ENCODE results near the gene PIGP. TPM values are rescaled to one million over a fixed set of nuclear protein-coding genes. Genes with fewer than 3 reads are reported as not detected.
"Not testable (repeated sequence)": the region's sequence is repeated elsewhere in the genome, so short reads cannot be mapped to it uniquely, and the experiment has no call there.

The PIGP gene
- total RNA-seq, 3 donors from 2014 or later = 14.7 to 29.6 (median 25.5) TPM

- H3K4me3 ChIP-seq = no peak overlapping the region
- TF ChIP-seq POLR2AphosphoS5 (IDR thresholded peaks at IDR 0.05) (no peak), CTCF (IDR thresholded peaks at IDR 0.05) (no peak), POLR2A (IDR thresholded peaks at IDR 0.05) (no peak)
- H3K27me3 ChIP-seq = no peaks in the 10 kb centered on the region
- DNase-seq (ENCODE audit: low spot score in 2 of 2) = no peak
- H3K9me3 ChIP-seq = no peaks in the 10 kb centered on the region
- H3K4me1 ChIP-seq = no peaks in the 10 kb centered on the region
- no peaks in the 10 kb centered on the region for H3K36me3 ChIP-seq
- intact Hi-C loops (cut with DNase I; ENCODE audit: low total_unique reads) = no loop called here
- H3K27ac ChIP-seq = no peak overlapping the region
These were observed 17.5 kb downstream of the PIGP start for GRCh38 chr21:37055271-37055855.

- H3K36me3 ChIP-seq; DNase-seq (ENCODE audit: low spot score in 2 of 2); H3K4me3 ChIP-seq; H3K27ac ChIP-seq; H3K4me1 ChIP-seq; intact Hi-C loops (cut with DNase I; ENCODE audit: low total_unique reads); H3K27me3 ChIP-seq; H3K9me3 ChIP-seq: not testable (repeated sequence)
These were observed 23.1 kb downstream of the PIGP start for GRCh38 chr21:37049741-37050140.

- intact Hi-C loops (cut with DNase I; ENCODE audit: low total_unique reads) = no loop called here
These were observed 25.8 kb downstream of the PIGP start for GRCh38 chr21:37047079-37047478.

GRCh38 chr21:37045556-37045955 lies 27.3 kb downstream of the PIGP start:
- no peaks in the 10 kb centered on the region for H3K27me3 ChIP-seq
- TF ChIP-seq CTCF (IDR thresholded peaks at IDR 0.05) (no peak), POLR2A (IDR thresholded peaks at IDR 0.05) (no peak), POLR2AphosphoS5 (IDR thresholded peaks at IDR 0.05) (no peak)
- no peak overlapping the region for H3K4me3 ChIP-seq
- no peaks in the 10 kb centered on the region for H3K9me3 ChIP-seq
- H3K36me3 ChIP-seq = no peaks in the 10 kb centered on the region
- no peaks in the 10 kb centered on the region for H3K4me1 ChIP-seq
- no peak for DNase-seq (ENCODE audit: low spot score in 2 of 2)
- intact Hi-C loops (cut with DNase I; ENCODE audit: low total_unique reads) = no loop called here
- H3K27ac ChIP-seq = no peak overlapping the region

More at GRCh38 chr21:37047079-37047478, 25.8 kb downstream of the PIGP start:
- DNase-seq (ENCODE audit: low spot score in 2 of 2) = no peak
- Histone ChIP-seq H3K27me3 (no peaks in the 10 kb centered on the region), H3K9me3 (no peaks in the 10 kb centered on the region), H3K4me1 (no peaks in the 10 kb centered on the region), H3K27ac (no peak overlapping the region), H3K36me3 (no peaks in the 10 kb centered on the region), H3K4me3 (no peak overlapping the region)
- no peak for TF ChIP-seq CTCF (IDR thresholded peaks at IDR 0.05)
- no peak for TF ChIP-seq POLR2A (IDR thresholded peaks at IDR 0.05)
- TF ChIP-seq POLR2AphosphoS5 (IDR thresholded peaks at IDR 0.05) = no peak

GRCh38 chr21:37045149-37045548 lies 27.7 kb downstream of the PIGP start:
- H3K4me1 ChIP-seq = no peaks in the 10 kb centered on the region
- H3K27me3 ChIP-seq = no peaks in the 10 kb centered on the region
- intact Hi-C loops (cut with DNase I; ENCODE audit: low total_unique reads) = no loop called here
- no peaks in the 10 kb centered on the region for H3K36me3 ChIP-seq
- DNase-seq (ENCODE audit: low spot score in 2 of 2) = no peak
- no peak overlapping the region for H3K27ac ChIP-seq
- TF ChIP-seq CTCF (IDR thresholded peaks at IDR 0.05) = no peak
- TF ChIP-seq POLR2A (IDR thresholded peaks at IDR 0.05) = no peak
- TF ChIP-seq POLR2AphosphoS5 (IDR thresholded peaks at IDR 0.05) = no peak
- no peaks in the 10 kb centered on the region for H3K9me3 ChIP-seq
- H3K4me3 ChIP-seq = no peak overlapping the region

GRCh38 chr21:37044643-37045042 lies 28.2 kb downstream of the PIGP start:
- intact Hi-C loops (cut with DNase I; ENCODE audit: low total_unique reads) = no loop called here
- no peak overlapping the region for H3K4me3 ChIP-seq

More at GRCh38 chr21:37044643-37045042, 28.2 kb downstream of the PIGP start:
- TF ChIP-seq POLR2A (IDR thresholded peaks at IDR 0.05) = no peak
- no peak for TF ChIP-seq CTCF (IDR thresholded peaks at IDR 0.05)
- TF ChIP-seq POLR2AphosphoS5 (IDR thresholded peaks at IDR 0.05) = no peak
- Histone ChIP-seq H3K36me3 (no peaks in the 10 kb centered on the region), H3K27ac (no peak overlapping the region), H3K4me1 (no peaks in the 10 kb centered on the region), H3K27me3 (no peaks in the 10 kb centered on the region), H3K9me3 (no peaks in the 10 kb centered on the region)
- no peak for DNase-seq (ENCODE audit: low spot score in 2 of 2)

Data from breast epithelium (tissue), 4 donors.